Neural cell (in vitro differentiated cells): ENCODE data around the gene KIF1C.

Experiments used
- CTCF ChIP-seq: fragments of 450-650 bp; IDR thresholded peaks from 2 replicates; pipeline ENCODE4 v1.5.1; 2014; ENCODE audit warnings: antibody characterized with exemption, mild to moderate bottlenecking, moderate library complexity; ENCODE audit not compliant: poor library complexity, severe bottlenecking
- EP300 ChIP-seq: fragments of 450-650 bp; conservative IDR thresholded peaks from 2 replicates; pipeline ENCODE4 v1.6.1; 2014; ENCODE audit warnings: antibody characterized with exemption, mild to moderate bottlenecking, moderate library complexity; ENCODE audit not compliant: poor library complexity, severe bottlenecking
- EZH2 ChIP-seq: fragments of 200-600, 300-800 bp; shearing (Covaris generic), sonication (generic); IDR thresholded peaks from 2 replicates; pipeline ENCODE4 v1.6.1; 2014; ENCODE audit warnings: antibody characterized with exemption, low read length, borderline replicate concordance, mild to moderate bottlenecking; ENCODE audit not compliant: insufficient read depth, poor library complexity, severe bottlenecking
- REST ChIP-seq: IDR thresholded peaks from 2 replicates; pipeline ENCODE4 v1.6.1; 2012; ENCODE audit warnings: borderline replicate concordance

- TF ChIP-seq EZH2 (no peak), CTCF (no peak), REST (no peak), EP300 (no peak)
These were observed 36.3 kb downstream of the KIF1C start for GRCh38 chr17:5034063-5034462.
